Measurements from ENCODE around the gene TTLL11.
A peak's percentile ranks its signal among the peaks of the same experiment; 100 is the strongest.

TTLL11 gene, protein sequence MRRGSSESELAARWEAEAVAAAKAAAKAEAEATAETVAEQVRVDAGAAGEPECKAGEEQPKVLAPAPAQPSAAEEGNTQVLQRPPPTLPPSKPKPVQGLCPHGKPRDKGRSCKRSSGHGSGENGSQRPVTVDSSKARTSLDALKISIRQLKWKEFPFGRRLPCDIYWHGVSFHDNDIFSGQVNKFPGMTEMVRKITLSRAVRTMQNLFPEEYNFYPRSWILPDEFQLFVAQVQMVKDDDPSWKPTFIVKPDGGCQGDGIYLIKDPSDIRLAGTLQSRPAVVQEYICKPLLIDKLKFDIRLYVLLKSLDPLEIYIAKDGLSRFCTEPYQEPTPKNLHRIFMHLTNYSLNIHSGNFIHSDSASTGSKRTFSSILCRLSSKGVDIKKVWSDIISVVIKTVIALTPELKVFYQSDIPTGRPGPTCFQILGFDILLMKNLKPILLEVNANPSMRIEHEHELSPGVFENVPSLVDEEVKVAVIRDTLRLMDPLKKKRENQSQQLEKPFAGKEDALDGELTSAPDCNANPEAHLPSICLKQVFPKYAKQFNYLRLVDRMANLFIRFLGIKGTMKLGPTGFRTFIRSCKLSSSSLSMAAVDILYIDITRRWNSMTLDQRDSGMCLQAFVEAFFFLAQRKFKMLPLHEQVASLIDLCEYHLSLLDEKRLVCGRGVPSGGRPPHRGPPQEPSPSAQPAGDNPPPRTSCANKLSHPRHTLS

DNA sequence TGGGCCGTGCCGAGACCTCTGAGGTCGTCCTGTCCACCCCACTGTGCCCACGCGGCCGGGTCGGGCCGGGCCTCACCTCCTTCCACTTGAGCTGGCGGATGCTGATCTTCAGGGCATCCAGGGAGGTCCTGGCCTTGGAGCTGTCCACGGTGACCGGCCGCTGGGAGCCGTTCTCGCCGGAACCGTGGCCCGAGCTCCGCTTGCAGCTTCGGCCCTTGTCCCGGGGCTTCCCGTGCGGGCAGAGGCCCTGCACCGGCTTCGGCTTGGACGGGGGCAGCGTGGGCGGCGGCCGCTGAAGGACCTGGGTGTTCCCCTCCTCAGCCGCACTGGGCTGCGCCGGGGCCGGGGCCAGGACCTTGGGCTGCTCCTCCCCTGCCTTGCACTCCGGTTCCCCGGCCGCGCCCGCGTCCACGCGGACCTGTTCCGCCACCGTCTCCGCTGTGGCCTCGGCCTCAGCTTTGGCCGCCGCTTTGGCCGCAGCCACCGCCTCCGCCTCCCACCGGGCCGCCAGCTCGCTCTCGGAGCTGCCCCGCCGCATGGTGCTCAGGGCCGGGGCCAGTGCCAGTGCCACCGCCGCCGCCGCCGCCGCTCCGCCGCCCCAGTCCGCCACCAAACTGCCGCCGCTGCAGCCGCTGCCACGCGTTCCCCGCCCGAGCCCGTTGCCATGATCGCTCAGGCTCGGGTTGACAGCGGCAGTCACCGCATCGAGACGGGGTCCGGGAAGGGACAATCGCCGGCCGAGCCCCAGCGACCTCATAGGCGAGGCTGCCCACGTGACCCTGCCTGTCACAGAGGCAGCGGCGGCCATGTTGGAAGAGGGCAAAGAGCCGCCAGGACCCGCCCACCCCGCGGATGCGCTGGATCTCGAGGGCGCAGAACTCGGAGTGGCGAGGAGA, at the start of gene TTLL11:
Gene TTLL11, minus strand, starts transcription at position 698 of the 896 bp plus-strand sequence. Its CDS starts 160 bp downstream, at position 538.
- DNase-seq: peak; percentile 98

DNA sequence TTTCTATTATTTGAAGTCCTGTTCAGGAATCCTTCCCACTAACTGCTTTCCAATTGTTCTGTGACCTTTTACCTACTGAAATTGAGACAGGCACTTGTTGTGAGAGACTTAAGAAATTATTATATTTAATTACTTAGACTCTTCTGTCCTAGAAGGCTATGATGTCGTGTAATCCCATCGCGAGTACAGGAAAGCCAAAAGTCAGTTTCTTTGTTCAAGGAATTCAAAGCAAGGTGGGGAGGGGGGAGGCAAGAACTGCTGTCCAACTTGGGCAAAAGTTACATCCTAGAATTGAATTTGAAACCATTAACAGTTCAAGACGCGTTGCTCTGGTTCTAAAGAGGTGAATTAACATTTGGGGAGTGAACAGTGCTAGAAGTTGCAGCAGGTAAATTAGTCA, 48.6 kb upstream of the TTLL11 start:
- no peak for DNase-seq

DNA sequence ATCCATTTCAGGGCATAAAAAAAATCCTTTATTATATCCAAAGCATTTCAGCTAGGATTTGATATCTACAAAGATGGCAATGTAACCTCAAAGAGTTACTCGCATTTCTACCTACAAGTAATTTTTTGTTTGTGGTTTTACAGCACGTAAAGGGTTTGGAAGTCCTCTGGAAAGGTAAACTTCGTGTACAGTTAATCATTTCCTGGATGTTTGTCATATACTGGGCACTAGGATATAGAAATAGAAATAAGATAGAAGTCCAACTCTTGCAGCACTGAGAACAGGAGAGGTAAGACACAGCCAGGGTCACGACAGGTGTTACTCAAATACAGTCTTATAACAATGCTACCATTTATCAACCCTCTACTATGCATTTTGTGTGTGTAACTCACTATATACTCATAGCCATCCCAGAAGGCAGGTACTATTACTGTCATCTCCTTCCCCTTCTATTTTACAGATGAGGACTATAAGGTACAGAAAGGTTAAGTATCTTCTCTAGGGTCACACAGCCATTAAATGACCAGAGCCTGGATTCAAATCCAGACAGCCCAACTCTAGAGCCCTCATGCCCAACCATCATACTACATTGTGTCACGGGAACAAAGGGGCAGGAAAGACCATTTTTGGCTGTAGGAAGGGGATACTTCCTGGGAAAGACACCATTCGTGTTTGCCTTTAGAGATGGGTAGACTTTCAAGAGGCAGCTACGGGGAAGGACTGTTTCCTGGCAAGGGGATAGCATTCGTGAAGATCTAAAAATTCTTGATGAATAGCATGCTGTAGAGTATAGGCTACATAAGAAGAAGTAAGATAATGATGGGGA, 47.5 kb upstream of the TTLL11 start:
- no peak for DNase-seq

DNA sequence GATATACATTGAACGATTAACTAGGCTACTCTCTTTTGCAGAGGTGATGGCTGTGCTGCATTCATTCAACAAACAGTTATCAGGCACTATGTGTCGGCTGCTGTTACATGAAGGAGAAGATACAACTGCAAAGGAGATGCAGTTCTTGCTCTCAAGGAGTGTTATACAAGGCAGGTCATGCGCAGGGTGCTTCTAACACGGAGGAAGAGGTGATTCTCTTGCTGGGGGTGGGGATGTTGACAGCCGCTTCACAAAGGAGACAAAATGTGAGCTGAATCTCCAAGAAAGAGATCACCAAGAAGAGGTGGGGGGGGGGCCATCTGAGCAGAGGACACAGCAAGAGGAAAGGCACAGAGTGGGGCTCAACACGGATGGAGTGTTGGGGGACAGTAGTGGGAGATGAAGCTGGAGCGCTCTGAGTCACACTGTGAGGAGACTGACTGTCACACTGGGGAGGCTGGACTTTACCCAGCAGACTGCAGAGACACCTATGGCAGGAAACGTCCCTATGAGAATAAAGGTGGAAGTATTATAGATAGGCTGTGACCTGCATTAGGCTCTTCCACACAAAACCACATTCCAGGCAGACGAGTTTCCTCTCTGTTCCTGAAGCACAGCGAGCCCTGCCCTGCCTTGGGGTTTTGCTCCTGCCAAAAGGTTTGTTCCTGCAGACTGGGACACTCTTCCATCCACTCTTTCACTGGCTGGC, 45.6 kb upstream of the TTLL11 start:
- no peak for DNase-seq

DNA sequence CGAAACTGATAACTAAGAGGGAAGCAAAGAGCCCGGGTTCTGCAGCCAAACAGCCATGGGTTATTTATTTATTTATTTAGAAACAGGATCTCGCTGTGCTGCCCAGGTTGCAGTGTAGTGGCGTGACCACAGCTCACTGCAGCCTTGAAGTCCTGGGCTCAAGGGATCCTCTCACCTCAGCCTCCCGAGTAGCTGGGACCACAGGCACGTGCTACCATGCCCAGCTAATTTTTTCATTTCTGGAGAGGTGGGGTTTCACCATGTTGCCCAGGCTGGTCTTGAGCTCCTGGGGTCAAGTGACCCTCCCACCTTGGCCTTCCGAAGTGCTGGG, 42.4 kb upstream of the TTLL11 start:
- DNase-seq: no peak

DNA sequence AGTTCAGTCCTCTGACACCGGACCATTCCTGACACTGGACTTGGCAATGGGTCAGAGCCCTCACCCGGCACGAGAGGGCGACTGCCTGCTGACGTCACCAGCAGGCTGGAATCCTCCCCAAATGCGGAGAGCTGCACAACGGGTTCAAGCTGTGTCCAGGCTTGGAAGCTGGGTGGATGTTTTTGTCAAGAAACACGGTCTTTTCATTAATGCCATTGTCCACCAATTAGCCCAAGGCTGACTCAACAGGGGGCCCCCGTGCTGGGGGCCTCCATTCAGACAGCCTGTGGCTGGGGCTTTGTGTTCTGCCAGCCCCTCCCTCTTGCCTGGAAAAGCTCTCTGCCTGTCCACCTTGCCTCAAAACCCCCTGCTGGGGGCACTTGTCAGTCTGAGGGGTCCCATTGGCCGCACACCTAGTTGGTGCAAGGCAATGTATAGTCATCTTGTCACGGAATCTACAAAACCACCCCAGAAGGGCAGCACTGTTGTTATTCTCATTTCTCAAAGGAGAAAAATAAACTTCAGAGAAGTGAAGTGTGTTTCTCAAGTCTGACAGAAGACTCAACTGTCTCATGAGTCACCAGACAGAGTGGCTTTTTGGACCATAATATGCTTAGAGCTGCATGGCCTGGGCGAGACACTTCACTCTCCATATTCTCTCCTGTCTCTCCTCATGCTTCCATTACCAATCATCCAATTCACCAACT, 41.9 kb upstream of the TTLL11 start:
- no peak for DNase-seq

DNA sequence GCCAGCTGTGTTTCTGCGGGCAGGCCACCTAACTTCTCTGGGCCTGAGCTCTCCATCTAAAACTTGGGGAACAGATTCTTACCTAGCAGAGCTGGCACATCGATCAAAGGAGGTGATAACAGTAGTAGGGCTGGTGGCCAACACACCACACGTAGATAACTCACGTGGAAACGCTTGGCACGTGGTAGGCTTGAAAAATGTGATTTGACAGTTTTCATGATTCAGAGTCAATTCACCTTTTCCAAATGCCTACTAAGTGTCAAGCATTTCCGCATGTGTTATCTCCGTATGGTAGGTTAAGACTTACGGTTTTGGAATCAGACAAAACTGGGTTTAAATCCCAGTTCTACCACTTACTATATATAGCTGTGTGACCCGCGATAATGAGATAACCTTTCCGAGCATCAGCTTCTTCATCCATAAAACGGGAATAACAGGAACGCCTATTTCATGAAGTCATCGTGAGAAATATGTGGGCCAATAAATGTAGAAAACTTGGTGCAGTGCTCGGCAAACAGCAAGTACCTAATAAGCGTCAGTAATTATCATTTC, 41.0 kb upstream of the TTLL11 start:
- DNase-seq: no peak

DNA sequence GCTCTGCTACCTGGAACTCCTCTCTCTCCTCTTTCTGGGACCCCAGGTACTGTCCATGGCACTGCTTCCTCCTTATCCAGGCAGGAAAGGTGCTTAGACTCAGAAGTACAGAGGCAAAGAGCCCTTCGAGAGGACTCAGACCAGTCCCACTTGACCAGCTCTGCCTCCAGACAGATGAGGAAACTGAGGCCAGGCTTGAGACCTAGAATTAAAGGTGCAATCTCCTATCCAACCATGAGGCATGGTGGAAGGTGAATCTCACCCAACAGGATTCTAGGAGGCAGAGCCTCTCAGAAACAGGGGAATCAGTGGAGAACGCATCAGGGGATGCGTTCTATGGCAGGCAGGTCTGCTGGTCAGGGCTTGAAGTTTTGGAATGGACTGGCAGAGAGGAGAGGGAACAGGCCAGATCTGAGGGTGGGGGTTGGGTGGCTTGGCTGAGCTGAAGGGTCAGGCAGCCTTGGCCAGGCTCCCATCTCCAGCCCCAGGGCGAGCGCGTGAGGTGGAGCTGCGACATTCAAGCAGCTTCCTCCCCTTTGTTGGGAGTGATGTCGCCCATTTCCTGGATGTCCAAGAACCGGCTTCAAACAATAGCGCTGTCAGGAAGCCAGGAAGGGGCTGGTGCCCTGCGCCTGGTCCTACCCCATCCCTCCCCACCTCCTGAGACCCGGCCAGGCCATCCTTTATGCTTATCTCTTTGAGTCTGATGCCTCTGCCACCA, 40.3 kb upstream of the TTLL11 start:
- DNase-seq: no peak

DNA sequence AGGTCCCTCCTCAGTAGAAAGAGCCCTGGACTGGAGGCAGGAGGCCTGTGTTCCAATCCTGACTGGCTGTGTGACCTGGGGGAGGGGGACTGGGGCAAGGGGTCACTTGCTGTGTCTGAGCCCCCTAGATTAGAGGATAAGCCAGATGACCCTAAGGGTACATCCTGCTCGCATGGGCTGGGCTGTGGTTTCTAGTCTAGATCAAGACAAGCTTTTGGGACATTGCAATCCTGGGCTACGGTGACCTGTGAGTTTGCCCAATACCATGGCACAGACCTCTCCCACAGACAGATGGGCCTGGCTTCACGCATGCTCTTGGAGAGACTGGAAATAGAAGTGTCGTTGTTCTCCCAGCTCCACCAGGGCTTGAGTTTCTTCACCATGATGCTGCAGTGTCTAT, 39.4 kb upstream of the TTLL11 start:
- no peak for DNase-seq

DNA sequence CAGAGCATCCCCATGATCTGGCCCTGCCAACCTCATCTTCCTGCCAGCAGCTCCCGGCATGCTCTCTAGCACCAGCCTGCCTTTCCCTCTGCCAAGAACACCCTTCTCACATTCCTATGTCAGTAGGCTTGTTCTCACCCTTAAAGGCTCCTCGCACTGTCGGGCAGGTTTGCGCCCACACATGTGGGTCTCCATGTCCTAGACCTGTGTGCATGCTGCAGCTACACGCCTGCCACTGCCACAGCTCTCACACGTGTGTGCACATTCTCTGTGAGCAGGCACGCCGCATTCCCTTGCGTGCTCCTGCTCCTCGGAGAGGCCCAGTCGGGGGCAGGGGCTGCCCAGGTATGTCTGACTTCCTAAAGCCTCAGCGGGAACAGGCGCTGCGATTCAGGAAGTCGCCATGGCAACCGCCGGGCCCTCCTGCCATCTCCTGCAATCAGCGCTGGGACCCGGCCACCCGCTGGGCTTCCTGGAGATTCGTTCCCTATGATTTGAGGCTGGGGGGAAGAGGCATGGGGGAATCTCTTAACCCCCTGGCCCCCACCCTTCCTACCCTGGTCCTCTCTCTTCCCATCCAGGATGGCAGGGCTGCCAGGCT, 38.4 kb upstream of the TTLL11 start:
- DNase-seq: no peak

DNA sequence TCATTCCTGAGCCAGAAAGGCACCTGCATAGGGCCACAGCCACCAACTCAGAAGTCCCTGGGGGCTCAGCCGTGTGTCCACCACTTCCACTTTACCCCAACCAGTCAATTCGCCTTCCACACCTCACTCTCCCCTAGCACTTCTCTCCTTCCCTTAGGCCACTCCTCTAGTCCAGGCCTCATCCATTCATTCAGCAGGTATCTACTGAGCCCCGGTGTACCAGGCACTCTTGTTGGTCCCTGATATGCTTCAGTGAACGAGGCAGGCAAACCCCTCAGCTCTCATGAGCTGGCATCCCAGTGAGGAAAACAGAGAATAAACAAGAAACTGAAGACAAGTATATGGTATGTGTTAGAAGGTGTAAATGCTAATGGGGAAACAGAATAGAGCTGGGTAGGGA, 37.7 kb upstream of the TTLL11 start:
- no peak for DNase-seq

DNA sequence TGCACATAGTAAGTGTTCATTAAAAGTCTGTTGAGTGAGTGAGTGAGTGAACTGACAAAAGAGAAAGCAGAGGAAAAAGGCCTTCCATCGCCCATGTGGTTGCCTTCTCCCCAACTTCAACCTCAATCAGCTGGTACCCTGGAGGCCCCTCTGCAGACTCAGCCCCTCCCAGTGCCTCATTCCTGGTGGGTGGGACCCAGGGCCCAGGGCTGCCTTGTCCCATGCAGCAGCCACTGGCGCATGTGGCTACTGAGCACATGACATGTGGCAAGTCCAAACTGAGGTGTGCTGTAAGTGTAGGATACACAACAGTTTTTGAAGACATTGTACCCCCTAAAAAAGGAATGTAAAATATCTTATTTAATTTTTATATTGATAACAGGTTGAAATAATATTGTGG, 36.9 kb upstream of the TTLL11 start:
- no peak for DNase-seq

DNA sequence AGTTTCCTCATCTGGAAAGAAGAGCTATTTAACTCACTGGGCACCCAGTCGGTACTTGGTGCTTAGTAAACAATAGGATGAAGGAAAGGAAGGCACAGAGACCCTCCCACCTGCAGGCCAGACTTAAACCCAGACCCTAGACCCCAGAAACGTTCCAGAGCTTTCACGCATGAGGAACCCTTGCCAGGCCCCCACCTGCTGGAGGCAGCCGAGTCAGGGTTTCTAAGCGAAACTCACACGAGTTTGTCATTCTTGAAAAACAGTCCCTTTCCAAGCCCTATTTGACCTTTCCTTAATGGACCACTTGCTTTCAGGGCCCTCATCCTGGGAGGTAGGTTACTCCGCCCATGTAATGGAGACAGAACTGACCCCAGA, 35.8 kb upstream of the TTLL11 start:
- no peak for DNase-seq

DNA sequence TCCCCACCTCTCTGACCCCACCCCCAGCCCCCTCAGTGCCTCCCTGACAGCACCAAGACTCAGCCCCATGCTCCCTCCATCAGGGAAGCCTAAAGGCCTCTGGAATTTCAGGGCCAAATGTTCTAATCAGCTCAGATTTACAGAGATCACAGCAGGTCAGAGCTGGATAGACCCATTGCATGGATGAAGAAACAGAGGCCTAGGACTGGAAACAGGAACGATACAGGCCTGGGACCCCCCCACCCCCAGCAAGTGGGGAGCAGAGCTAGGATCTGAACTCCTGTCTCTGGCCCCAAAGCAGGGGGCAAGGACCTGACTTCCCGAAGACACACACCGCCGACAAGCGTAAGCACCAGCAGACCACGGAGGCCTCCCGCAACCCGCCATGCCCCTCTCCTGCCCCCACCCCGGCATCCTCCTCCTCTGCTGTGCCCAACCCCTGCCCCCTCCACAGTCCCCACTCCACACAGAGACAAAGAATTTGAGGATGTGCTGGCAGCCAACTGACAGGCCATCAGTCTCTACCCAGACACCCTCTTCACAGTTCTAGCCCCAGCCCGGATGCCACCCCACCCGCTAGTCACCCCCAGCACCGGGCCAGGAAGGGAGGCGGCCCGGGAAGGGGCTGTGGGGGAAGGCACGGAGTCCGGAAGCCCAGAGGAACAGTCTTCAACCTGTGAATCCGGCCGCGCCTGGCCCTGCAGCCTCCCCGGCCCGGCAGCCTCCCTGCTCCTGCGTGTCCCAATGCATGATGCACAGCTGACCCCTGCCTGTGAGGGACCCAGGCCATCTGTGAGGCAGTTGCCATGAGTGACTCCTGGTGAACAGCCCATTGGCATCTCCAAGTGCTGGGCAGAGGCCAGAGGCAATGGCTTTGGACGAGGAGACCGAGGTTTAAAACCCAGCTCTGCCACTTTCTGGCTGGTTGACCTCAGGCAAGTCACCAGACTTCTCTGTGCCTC, 35.2 kb upstream of the TTLL11 start:
- no peak for DNase-seq

DNA sequence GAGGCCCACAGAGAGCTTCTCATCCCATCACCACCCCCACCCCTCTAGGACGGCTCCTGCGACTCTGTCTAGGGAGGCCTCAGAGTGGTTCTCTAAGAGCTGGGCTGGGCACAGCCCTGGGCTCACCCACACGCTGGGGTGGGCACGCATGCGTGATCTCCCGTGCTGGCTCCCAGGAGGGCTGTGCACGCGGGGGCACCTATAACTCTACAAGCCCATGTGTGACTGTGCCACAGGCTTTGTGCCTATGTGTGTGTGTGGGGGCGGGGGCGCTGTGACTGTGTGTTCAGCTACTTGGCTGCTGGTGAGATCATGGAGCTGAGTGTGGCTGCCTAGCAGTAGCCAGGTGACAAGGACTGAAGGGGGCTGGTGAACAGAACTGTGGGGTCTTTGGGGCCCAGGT, 34.3 kb upstream of the TTLL11 start:
- no peak for DNase-seq

DNA sequence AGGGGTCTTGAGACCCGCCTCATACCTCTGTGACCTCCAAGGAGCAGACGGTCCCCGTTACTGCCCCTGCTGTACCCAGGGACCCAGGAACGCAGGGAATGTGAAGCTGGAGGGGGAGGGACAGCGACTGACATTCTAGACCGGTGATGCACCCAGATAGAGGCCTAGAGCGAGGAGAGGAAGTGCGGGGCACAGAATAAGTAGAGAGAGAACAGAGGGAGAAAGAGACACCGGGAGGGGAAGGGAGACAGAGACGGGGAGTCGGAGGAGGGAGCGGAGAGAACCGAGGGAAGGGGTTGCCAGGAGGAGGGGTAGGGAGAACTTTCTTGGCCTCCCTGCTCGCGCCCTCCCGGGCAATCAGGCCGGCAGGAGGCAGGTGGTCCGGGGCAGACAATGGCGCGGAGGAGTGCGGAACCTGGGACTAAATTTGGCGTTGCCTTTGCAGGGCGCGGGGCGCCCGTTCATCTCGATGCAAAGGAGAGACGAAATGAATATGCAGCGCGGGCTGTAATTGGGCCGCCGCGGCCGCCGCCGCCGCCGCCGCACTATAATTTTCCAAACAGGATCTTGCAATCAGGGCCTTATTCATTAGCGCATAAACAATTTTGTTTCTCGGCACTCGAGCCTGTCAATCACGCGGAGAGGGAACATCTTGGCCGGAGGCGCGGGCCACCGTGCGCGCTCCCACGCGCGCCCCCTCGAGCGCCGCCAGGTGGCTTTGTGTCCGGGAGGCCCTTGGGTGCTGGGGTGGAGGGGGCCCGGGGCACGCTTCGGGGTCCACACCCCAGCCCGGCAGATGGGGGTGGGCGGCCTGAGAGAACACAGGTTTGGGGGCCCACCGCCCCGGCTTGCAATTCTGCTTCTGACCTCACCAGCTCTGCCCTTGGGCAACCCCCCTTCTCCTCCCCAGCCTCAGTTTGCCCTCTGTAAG, 33.5 kb upstream of the TTLL11 start:
- peak; percentile 28 for DNase-seq

DNA sequence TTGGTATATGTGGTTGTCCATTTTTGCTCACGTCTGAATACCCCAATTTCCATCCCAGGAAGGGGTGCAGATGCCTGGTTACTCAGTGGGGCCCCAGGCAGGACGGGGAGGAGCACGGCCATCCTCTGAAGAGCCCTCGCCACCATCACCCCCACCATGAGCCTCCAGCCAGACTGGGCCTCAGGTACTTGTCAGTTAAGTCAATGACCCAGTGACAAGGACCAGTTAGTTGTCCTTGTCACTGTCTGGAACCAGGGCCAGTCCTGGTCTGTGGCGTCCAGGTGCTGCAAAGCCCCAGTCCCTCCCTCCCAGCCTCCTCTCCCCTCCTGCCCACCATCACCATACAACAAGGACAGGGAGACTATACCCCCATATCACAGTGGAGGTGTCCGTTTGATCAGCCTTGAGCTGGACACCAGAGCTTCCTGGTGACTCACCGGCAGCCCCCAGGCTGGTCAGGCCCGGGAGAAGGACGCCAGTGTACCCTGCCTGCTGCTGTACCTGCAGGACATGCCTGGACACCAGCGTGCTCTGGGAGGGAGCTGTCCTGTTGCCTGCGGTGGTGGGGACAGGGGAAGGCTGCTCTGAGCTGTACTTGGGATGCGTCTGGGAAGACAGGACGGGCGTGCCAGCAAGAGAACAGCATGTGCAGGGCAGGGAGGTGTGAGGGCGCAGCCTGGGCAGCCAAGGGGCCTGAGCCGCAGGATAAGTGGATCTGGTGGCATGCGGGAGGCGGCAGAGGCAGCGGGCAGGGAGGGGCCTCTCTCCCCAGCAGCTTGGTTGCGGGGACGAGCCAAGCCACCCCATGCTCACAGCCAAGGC, 32.6 kb upstream of the TTLL11 start:
- no peak for DNase-seq
